Measurements from ENCODE around the gene GSTA1.
"Not testable (repeated sequence)": the region's sequence is repeated elsewhere in the genome, so short reads cannot be mapped to it uniquely, and the experiment has no call there.

Gene GSTA1

DNA sequence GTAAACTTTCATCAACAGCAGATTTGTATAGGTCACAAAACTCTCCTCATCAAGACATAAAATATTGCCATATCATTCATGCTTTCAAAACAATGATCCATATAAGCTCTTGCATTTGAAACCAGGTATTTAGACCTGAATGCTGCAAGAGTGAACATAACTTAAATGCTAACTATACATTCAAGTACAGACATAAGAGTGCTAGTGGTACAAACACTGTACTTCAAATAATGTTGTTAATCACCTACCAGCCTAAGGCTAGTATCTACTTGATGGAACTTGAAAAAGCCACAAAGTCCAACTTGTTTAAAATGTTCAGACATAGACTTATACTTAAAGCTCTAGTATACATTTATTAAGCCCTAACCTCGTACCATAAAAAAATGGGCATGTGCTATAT is 24.4 kb downstream of the GSTA1 start:
- no peak for TF ChIP-seq ZNF274 (IDR thresholded peaks at IDR 0.05; ENCODE audit: low read depth, low read length)
- no peak overlapping the region for H3K4me3 ChIP-seq (ENCODE audit: low read length)

DNA sequence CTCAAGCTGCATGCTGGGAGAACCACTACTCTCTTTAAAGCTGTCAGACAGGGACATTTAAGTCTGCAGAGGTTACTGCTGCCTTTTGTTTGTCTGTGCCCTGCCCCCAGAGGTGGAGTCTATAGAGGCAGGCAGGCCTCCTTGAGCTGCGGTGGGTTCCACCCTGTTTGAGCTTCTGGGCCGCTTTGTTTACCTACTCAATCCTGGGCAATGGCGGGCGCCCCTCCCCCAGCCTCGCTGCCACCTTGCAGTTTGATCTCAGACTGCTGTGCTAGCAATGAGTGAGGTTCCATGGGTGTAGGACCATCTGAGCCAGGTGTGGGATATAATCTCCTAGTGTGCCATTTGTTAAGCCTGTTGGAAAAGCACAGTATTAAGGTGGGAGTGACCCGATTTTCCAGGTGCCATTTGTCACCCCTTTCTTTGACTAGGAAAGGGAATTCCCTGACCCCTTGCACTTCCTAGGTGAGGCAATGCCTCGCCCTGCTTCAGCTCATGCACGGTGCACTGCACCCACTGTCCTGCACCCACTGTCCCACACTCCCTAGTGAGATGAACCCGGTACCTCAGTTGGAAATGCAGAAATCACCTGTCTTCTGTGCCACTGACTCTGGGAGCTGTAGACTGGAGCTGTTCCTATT is 26.8 kb downstream of the GSTA1 start:
- not testable (repeated sequence) for H3K4me3 ChIP-seq (ENCODE audit: low read length)

DNA sequence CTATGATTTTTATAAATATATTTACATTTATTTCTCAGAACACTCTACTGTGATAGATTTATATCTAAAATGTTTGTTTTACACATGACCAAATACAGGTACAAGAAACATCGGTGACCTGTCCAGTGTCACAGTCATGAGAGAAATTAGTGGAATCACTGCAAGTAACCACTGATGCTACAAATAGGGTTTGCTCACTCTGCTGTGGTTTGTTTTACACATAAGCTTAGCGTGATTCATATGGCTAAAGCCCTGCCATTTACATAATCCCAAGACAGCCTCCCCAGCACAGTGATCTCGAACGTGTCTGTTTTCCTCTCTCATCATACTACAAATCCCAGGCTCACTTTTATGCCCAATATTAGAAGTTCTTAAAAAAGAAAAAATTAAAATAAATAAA is 34.2 kb downstream of the GSTA1 start:
- H3K4me3 ChIP-seq (ENCODE audit: low read length), result not testable (repeated sequence)

DNA sequence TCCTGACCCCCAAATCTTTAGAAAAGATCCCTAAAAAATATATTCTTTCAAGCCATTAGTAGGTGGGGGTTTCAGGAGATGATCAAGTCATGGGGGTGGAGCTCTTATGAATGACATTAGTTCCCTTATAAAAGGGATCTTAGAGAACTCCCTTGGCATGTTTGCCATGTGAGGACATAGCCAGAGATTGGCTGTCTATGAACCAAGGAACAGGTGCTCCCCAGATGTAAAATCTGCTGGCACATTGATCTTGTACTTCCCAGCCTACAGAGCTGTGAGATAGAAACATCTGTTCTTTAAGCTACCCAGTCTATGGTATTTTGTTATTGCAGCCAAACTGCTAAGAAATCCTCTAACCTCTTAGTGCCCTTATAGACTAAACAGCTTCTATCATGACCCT is 36.0 kb downstream of the GSTA1 start:
- not testable (repeated sequence) for H3K4me3 ChIP-seq (ENCODE audit: low read length)

DNA sequence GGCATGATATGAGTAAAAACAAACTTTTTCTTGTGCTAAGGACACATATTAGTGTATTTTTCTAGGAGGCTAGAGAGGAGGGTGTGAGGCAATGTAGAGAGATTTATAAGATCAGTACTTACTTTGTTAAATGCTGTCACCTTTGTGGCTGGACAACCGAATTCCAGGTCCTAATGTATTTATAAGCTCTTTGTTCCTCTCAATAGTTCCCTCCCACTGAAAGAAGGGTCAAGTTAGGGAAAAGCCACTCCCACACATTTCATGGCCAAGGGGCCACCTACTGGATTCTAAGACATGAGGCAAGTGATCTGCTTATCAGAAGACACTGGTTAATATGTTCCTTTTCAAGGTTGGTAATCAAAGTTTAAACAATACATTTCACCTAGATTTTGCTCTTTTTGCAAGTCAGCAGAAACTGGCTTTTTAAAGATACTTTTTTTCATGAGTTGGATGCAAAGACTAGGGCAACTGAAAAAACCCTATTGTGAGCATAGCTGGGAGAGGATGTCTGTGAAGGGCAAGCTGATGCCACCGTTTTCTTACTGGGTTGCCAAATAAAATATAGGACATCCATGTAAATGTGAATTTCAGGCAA is 40.2 kb downstream of the GSTA1 start, which contains the start of gene GSTA2:
Gene GSTA2 (minus strand): TSS at position 154 of the 595 bp plus-strand sequence. CDS start 5,528 bp downstream, outside the sequence.
- H3K4me3 ChIP-seq (ENCODE audit: low read length), result not testable (repeated sequence)

DNA sequence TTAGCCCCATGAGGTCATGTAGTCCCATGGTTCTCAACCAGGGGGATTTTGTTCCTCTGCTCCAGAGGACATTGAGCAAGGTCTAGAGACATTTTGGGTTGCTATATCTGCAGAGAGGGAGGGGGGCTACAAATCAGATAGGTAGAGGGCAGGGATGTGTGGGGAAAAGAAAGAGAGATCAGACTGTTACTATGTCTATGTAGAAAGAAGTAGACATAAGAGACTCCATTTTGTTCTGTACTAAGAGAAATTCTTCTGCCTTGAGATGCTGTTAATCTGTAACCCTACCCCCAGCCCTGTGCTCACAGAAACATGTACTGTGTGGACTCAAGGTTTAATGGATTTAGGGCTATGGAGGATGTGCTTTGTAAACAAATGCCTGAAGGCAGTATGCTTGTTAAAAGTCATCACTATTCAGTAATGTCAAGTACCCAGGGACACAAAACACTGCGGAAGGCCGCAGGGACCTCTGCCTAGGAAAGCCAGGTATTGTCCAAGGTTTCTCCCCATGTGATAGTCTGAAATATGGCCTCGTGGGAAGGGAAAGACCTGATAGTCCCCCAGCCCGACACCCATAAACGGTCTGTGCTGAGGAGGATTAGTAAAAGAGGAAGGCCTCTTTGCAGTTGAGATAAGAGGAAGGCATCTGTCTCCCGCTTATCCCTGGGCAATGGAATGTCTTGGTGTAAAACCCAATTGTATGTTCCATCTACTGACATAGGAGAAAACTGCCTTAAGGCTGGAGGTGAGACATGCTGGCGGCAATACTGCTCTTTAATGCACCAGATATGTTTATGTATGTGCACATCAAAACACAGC is 41.7 kb downstream of the GSTA1 start:
- H3K4me3 ChIP-seq (ENCODE audit: low read length), result not testable (repeated sequence)

DNA sequence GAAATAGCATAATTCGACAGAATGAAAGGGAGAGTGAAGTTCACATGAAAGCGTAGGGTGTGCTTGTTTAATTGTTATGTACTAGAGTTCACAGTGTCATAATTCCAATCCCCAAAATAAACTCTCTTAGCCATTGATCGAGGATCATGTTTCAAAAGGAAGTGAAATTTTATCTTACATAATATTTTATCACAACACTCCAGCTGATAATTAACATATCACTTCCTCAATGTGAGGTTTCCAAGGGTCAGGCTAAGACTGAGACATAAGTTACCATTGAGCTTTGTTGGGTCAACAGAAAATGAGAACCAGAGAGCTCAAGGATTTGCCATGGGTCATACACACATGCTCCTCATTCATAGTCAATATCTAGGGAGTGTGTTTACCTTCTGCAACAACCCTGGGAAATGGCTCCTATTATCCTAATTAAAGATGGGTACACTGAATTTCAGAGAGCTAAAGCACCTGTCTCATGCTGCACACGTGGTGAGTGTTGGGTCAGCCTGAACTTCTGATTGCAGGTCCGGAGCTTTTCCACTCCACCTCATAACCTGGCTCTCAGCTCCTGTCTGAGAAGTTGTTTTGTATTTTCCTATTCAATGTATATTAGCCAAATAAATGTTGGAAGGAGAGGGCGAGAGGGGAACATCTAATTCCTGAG is 43.4 kb downstream of the GSTA1 start:
- H3K4me3 ChIP-seq (ENCODE audit: low read length), result no peak overlapping the region
- no peak for TF ChIP-seq ZNF274 (IDR thresholded peaks at IDR 0.05; ENCODE audit: low read depth, low read length)

DNA sequence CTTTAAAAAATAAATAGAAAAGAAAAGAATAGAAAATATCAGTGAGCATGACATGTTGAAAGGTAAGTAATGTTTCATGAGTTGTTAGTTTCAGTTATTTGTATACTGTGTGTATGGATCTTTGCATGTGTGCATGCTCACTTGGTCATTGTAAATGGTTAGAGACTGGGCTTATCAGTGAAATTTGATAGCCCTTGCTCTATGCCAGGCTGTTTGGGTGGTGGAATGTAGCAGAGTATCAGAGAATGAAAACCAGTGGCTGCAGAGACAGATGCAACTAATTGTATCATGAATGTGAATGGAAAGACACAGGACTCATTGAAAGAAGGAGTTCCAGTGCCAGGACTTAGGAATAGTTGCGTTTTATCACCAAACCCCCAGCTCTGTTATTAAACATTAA is 44.5 kb downstream of the GSTA1 start:
- TF ChIP-seq ZNF274 (IDR thresholded peaks at IDR 0.05; ENCODE audit: low read depth, low read length), result no peak
- no peak overlapping the region for H3K4me3 ChIP-seq (ENCODE audit: low read length)

DNA sequence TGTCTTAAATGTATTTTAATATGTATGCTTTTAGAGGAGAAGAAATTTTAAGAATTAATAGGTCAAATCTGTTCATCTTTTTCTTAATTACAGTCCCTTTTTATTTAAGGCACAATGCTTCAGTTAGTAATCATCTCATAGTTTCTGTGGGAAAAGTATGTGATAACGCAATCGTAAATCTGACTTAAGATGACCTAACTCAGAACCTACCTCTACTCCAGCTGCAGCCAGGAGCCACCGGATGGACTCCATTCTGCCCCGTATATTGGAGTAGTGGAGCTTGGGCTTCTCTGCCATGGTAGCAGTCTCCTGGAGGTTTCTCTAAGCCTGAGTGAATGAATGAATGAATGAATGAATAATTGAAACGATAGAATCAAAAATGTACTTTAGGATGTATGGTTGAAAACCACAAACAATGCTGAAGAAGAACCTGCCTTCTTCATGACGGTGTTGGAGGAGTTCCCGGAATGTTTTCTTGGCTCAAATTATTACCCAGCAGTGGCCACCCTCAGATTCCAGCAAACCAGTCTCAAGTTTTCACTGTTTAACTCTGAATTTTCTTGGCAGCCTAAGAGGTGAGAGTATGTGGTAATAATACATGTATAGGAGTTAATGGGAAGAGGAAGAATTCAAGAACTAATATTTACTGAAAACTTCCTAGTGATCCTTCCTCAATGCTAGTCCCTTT is 45.8 kb downstream of the GSTA1 start:
- not testable (repeated sequence) for H3K4me3 ChIP-seq (ENCODE audit: low read length)

DNA sequence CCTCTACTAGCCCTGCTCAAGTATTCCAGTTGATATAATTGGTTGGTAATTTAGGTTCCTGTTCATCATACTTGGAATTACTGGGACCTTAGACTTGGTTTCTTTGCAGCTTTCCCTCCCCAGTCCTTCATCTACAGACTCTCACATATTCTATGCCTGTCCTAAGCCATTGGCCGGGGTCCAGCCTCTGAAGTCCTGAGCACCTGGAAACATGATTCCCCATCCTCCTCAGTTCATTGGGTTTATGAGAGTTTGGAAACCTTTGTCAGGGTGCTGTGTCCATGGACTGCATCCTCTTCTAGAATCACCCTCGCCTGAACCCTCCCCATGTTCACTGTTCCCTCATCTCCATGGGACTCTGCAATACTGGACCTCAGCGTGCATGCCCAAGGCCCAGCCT is 49.2 kb downstream of the GSTA1 start:
- no peak overlapping the region for H3K4me3 ChIP-seq (ENCODE audit: low read length)

DNA sequence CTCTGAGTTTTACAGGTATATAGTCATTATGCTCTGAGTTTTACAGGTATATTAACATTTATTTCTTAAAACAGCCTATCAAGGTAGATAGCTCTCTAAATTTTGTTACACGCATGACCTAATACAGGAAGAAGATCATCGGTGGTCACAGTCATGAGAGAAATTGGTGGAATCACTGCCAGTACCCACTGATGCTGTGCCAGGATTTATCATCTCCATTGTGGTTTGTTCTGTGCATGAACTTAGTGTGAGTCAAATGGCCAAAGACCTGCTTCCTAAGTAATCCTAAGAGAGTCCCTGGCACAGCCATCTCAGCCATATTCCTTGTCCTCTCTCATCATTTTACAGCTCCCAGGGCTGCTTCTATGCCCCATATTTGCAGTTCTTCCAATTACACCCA is 50.5 kb downstream of the GSTA1 start:
- not testable (repeated sequence) for H3K4me3 ChIP-seq (ENCODE audit: low read length)

More for the DNA sequence above, 49.2 kb downstream of the GSTA1 start:
- no peak for TF ChIP-seq ZNF274 (IDR thresholded peaks at IDR 0.05; ENCODE audit: low read depth, low read length)

DNA sequence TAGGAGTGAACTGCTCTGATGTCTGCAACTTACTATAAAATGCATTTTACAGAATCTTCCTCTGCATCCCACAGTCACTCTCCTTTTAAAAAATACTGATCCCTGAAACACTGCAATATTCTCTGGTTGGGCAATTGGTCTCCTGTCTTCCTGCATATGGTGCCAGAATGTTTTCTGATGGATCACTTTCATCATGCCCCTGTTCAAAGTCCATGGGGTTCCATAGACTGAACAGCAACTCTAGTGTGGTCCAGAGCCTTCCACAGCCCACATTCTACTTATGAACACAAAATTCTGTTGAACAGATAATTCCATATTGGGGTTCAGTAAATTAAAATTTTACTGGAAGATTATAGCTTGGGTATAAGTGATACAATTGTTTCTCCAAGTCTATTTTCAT is 51.3 kb downstream of the GSTA1 start:
- no peak for TF ChIP-seq ZNF274 (IDR thresholded peaks at IDR 0.05; ENCODE audit: low read depth, low read length)

DNA sequence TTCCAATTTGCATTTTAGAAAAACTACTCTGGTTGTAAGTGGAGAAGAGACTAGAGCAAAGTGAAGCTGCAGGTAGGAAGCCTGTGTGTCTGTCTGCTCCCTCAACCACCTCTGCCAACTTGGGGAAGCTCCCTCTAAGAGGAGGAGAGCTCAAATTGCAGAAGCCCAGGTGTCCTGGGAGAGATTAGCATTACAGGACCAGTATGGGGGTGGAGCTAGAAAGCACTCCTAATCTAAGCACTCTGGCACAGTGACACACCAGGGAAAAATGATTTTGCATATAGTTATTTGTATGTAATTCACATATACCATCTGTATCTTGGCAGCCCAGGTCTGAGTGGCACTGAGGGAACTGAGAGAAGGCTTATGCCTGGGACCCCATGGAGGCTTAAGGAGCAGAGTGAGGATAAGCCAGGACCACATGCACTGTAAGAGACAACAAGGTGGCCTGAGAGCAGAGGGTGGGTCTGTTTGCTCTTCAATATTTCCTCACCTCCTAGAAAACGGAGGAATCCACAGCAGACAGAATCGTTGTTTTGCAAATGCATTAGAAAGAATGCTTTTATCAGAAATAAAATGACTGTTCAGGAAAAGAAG is 54.0 kb downstream of the GSTA1 start:
- no peak overlapping the region for H3K4me3 ChIP-seq (ENCODE audit: low read length)
- TF ChIP-seq ZNF274 (IDR thresholded peaks at IDR 0.05; ENCODE audit: low read depth, low read length), result no peak

More for the DNA sequence above, 51.3 kb downstream of the GSTA1 start:
- no peak overlapping the region for H3K4me3 ChIP-seq (ENCODE audit: low read length)

DNA sequence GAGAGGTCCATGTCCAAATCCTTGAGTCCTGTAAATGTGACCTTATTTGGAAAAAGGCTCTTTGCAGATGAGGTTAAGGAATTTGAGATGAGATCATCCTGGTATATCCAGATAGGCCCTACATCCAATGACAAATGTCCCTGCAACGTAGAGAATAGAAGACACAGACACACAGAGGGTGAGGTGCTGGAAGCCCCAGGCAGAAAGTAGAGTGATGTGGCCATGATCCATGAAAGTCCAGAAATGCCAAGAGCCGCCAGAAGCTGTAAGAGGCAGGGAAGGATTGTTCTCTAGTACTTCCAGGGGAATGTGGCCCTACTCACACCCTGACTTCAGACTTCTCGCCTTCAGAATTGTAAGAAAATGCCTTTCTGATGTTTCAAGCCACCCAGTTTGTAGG is 56.3 kb downstream of the GSTA1 start:
- H3K4me3 ChIP-seq (ENCODE audit: low read length), result not testable (repeated sequence)

Measured in GM08714 (cell line).